HS-5 (cell line): ENCODE data around the gene WDR82.
A peak's percentile ranks its signal among the peaks of the same experiment; 100 is the strongest.

Experiments used
- DNase-seq: peaks from one replicate; pipeline ENCODE4 v3.0.0-alpha.2; 2012; ENCODE audit warnings: low read depth

WDR82 gene

GRCh38 chr3:52256622-52257021, 21.8 kb downstream of the WDR82 start:
- no peak for DNase-seq

- DNase-seq, result no peak
Observed at GRCh38 chr3:52256159-52256558, 22.3 kb downstream of the WDR82 start.

- no peak for DNase-seq
Observed at GRCh38 chr3:52254608-52255007, 23.8 kb downstream of the WDR82 start.

GRCh38 chr3:52253314-52254304, 24.8 kb downstream of the WDR82 start:
- DNase-seq, result no peak

- no peak for DNase-seq
Observed at GRCh38 chr3:52250122-52250521, 28.3 kb downstream of the WDR82 start.

GRCh38 chr3:52249683-52250082, 28.8 kb downstream of the WDR82 start:
- DNase-seq, result no peak

GRCh38 chr3:52248816-52249547, 29.5 kb downstream of the WDR82 start:
- no peak for DNase-seq

GRCh38 chr3:52248165-52248541, 30.3 kb downstream of the WDR82 start:
- DNase-seq, result no peak

GRCh38 chr3:52247409-52248164, 30.9 kb downstream of the WDR82 start:
- no peak for DNase-seq

- no peak for DNase-seq
Observed at GRCh38 chr3:52246728-52247408, 31.6 kb downstream of the WDR82 start.

GRCh38 chr3:52246264-52246620, 32.2 kb downstream of the WDR82 start:
- DNase-seq, result no peak

- DNase-seq, result no peak
Observed at GRCh38 chr3:52245322-52246263, 32.9 kb downstream of the WDR82 start, which contains the start of gene PPM1M. Gene PPM1M, plus strand, starts transcription at chr3:52245759. Its CDS starts 66 bp downstream, at chr3:52245825.

- no peak for DNase-seq
Observed at GRCh38 chr3:52243791-52244628, 34.4 kb downstream of the WDR82 start.

GRCh38 chr3:52242039-52242438, 36.4 kb downstream of the WDR82 start:
- DNase-seq, result no peak

- DNase-seq, result no peak
Observed at GRCh38 chr3:52240886-52241370, 37.5 kb downstream of the WDR82 start.

GRCh38 chr3:52240059-52240885, 38.2 kb downstream of the WDR82 start:
- DNase-seq, result peak; percentile 71

- no peak for DNase-seq
Observed at GRCh38 chr3:52238761-52239701, 39.4 kb downstream of the WDR82 start, which contains the start of gene TWF2. Gene TWF2, minus strand, starts transcription at chr3:52239158. Its CDS starts 142 bp downstream, at chr3:52239016.
